ENCODE results near the gene ARID4A.

DNA sequence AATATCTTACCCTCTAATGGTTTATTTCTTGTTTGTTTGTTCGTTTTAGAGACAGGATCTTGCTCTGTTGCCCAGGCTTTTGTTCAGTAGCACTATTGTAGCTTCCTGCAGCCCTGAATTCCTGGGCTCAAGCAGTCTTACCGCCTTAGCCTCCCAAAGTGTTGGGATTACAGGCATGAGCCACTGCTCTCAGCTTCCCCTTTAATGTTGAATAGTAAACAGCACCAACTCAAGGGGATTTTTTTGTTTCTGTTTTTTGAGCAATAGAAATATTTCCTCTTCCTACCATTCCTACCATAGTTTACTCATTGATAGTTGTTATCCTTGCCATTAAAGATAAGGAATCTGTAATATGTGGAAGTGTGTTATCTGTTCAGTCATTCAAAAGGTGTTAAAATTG is 10.7 kb downstream of the ARID4A start:
- no peak for TF ChIP-seq POLR2A (IDR thresholded peaks at IDR 0.05)
- no peak for TF ChIP-seq CTCF (IDR thresholded peaks at IDR 0.05)

All from adrenal gland (tissue), 5 donors.